ENCODE measurements around the gene COL5A1. TPM values are rescaled to one million over a fixed set of nuclear protein-coding genes. Genes with fewer than 3 reads are reported as not detected.

The COL5A1 gene
- total and polyA plus RNA-seq, 2 donors from 2014 or later: 2.4 to 23.8 TPM

GRCh38 chr9:134734270-134734669 lies 92.7 kb downstream of the COL5A1 start:
- H3K9me3 ChIP-seq (ENCODE audit: control insufficient read depth in 2 of 3, insufficient read depth in 1 of 3, low read length in 3 of 3): no peaks in the 10 kb centered on the region
- intact Hi-C loops (cut with DNase I): no loop called here
- no peak for FAIRE-seq
- no peaks in the 10 kb centered on the region for H3K27me3 ChIP-seq (ENCODE audit: control insufficient read depth, insufficient read depth, low read length)
- H3K9ac ChIP-seq (ENCODE audit: low read length in 3 of 3): no peak overlapping the region
- no peak overlapping the region for H3K27ac ChIP-seq (ENCODE audit: low read depth in 2 of 2, low read length in 2 of 2)
- peak in 4 of 5 donors; percentile 18 to 71 (median 58) for DNase-seq
- H3K4me3 ChIP-seq (ENCODE audit: low read length in 3 of 3): no peak overlapping the region
- no peaks in the 10 kb centered on the region for H3K4me1 ChIP-seq (ENCODE audit: control insufficient read depth in 2 of 3, insufficient read depth in 2 of 3, low read depth in 1 of 3, low read length in 3 of 3)
- no peak for TF ChIP-seq CTCF (IDR thresholded peaks at IDR 0.05; ENCODE audit: borderline replicate concordance, extremely low read depth, insufficient read depth)
- no peaks in the 10 kb centered on the region for H3K36me3 ChIP-seq (ENCODE audit: control insufficient read depth in 2 of 3, insufficient read depth in 3 of 3, low read length in 3 of 3)

GRCh38 chr9:134735441-134736175 lies 94.0 kb downstream of the COL5A1 start:
- FAIRE-seq: no peak
- no peaks in the 10 kb centered on the region for H3K4me1 ChIP-seq (ENCODE audit: control insufficient read depth in 2 of 3, insufficient read depth in 2 of 3, low read depth in 1 of 3, low read length in 3 of 3)
- no peak for DNase-seq
- H3K9ac ChIP-seq (ENCODE audit: low read length in 3 of 3): no peak overlapping the region
- H3K9me3 ChIP-seq (ENCODE audit: control insufficient read depth in 2 of 3, insufficient read depth in 1 of 3, low read length in 3 of 3): no peaks in the 10 kb centered on the region
- intact Hi-C loops (cut with DNase I): loop anchor here (5.0 kb wide), 1 partner anchor 288 kb away; no protein-coding TSS in a partner anchor
- no peaks in the 10 kb centered on the region for H3K36me3 ChIP-seq (ENCODE audit: control insufficient read depth in 2 of 3, insufficient read depth in 3 of 3, low read length in 3 of 3)
- TF ChIP-seq CTCF (IDR thresholded peaks at IDR 0.05; ENCODE audit: borderline replicate concordance, extremely low read depth, insufficient read depth): no peak
- no peaks in the 10 kb centered on the region for H3K27me3 ChIP-seq (ENCODE audit: control insufficient read depth, insufficient read depth, low read length)
- H3K27ac ChIP-seq (ENCODE audit: low read depth in 2 of 2, low read length in 2 of 2): no peak overlapping the region
- no peak overlapping the region for H3K4me3 ChIP-seq (ENCODE audit: low read length in 3 of 3)

- H3K9ac ChIP-seq (ENCODE audit: low read length in 3 of 3): no peak overlapping the region
- H3K4me1 ChIP-seq (ENCODE audit: control insufficient read depth in 2 of 3, insufficient read depth in 2 of 3, low read depth in 1 of 3, low read length in 3 of 3): no peaks in the 10 kb centered on the region
- H3K27me3 ChIP-seq (ENCODE audit: control insufficient read depth, insufficient read depth, low read length): no peaks in the 10 kb centered on the region
- H3K9me3 ChIP-seq (ENCODE audit: control insufficient read depth in 2 of 3, insufficient read depth in 1 of 3, low read length in 3 of 3): no peaks in the 10 kb centered on the region
- DNase-seq: no peak
- H3K36me3 ChIP-seq (ENCODE audit: control insufficient read depth in 2 of 3, insufficient read depth in 3 of 3, low read length in 3 of 3): no peaks in the 10 kb centered on the region
- no peak for FAIRE-seq
- intact Hi-C loops (cut with DNase I): loop anchor here (5.0 kb wide), 1 partner anchor 290 kb away; no protein-coding TSS in a partner anchor
- H3K27ac ChIP-seq (ENCODE audit: low read depth in 2 of 2, low read length in 2 of 2): no peak overlapping the region
- H3K4me3 ChIP-seq (ENCODE audit: low read length in 3 of 3): no peak overlapping the region
- no peak for TF ChIP-seq CTCF (IDR thresholded peaks at IDR 0.05; ENCODE audit: borderline replicate concordance, extremely low read depth, insufficient read depth)
These were observed 95.3 kb downstream of the COL5A1 start for GRCh38 chr9:134736791-134737497.
